Measurements from ENCODE around the gene EN2.

The EN2 gene

DNA sequence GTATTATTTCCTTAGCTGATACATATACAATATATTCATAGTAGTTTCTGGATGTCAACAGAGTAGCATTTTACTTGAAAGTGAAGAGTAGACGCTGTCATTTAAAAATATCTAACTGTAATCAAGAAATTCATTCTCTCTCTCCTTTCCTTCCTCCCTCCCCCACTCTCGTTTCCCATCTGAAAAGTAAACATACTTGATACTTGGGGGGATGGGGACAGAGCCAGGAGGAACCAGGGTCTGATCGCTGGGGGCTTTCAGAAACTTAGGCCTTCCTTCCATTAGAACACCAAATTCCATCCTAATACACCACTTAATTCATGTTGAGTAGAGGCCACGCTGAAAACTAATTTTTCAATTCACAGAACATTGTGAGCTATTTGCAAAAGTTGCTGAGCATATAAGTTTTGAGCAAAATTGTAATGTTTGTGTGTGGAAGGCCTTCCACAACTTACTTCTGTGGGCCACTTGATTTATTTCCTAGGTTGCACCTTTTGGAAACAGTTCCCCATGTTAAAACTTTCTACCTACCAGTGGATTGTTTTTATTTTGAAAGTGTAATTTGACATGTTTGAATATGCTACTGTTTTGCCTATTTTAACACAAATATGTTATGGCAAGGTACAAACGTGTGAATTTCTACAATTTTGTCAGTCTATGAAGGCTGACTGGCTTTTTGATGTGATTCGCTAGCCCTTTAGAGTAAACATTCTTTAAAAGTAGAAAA, 53.2 kb downstream of the EN2 start:
- H3K9me3 ChIP-seq (ENCODE audit: low read length): peaks cover 4% of the 10 kb centered on the region
- no peak overlapping the region for H3K27ac ChIP-seq (ENCODE audit: low read depth, low read length)
- H3K4me3 ChIP-seq (ENCODE audit: low read depth in 1 of 2, low read length in 2 of 2): no peak overlapping the region
- no peaks in the 10 kb centered on the region for H3K36me3 ChIP-seq (ENCODE audit: insufficient read depth, low read length)
- no peaks in the 10 kb centered on the region for H3K4me1 ChIP-seq (ENCODE audit: insufficient read depth, low read length)
- peaks cover 58 to 62% of the 10 kb centered on the region in 2 donors for H3K27me3 ChIP-seq (ENCODE audit: control insufficient read depth in 1 of 2, insufficient read depth in 2 of 2, low read length in 2 of 2)
- H3K9ac ChIP-seq (ENCODE audit: low read length): no peak overlapping the region

DNA sequence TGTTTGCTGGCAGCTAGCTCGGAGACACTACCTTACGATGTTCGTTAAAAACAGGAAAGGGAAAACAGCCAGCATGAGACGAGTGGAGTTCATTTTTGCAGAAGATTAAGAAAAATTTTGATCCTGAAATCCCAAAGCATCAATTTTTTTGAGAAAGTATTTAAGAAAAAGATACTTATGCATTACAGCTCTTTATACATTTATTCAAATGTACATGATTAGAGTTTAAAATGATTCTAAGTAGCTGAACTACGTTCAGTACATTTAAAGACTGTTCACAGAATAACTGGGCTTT, 53.7 kb downstream of the EN2 start:
- Histone ChIP-seq H3K36me3 (ENCODE audit: insufficient read depth, low read length) (no peaks in the 10 kb centered on the region), H3K9me3 (ENCODE audit: low read length) (peaks cover 4% of the 10 kb centered on the region), H3K4me1 (ENCODE audit: insufficient read depth, low read length) (no peaks in the 10 kb centered on the region), H3K4me3 (ENCODE audit: low read depth in 1 of 2, low read length in 2 of 2) (no peak overlapping the region), H3K9ac (ENCODE audit: low read length) (no peak overlapping the region), H3K27ac (ENCODE audit: low read depth, low read length) (no peak overlapping the region), H3K27me3 (ENCODE audit: control insufficient read depth in 1 of 2, insufficient read depth in 2 of 2, low read length in 2 of 2) (peaks cover 55 to 57% of the 10 kb centered on the region in 2 donors)

DNA sequence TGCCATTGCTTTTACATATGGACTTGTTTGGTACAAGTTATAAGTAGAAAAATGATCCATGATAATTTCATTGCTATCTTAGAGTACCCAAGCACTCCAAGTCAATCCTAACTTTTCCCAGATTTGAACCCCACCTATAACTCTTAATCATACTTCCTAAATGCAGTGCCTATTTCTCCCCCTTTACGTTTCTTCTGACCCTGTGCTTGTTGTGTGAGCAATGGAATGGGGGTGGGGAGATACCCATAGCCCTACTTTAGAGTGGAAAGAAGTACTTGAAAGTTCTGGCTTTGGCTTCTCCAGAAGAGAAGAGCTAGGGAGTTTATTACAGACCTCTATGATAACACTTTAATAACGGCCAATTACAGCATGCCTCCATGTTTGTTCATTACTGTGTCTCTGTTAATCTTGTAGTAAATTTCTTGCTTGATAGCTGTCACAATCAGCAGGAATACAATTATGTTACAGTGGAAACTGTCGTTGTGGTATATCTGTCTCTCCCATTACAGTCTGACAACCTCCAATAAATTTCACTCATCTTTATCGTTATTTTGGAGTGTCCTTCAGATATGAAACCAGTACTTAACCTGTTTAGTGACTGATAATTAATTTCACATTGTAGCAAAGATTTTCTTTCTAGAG, 54.4 kb downstream of the EN2 start:
- Histone ChIP-seq H3K9me3 (ENCODE audit: low read length) (peaks cover 4% of the 10 kb centered on the region), H3K27ac (ENCODE audit: low read depth, low read length) (no peak overlapping the region), H3K4me3 (ENCODE audit: low read depth in 1 of 2, low read length in 2 of 2) (no peak overlapping the region), H3K27me3 (ENCODE audit: control insufficient read depth in 1 of 2, insufficient read depth in 2 of 2, low read length in 2 of 2) (peaks cover 51% of the 10 kb centered on the region in 2 donors), H3K36me3 (ENCODE audit: insufficient read depth, low read length) (no peaks in the 10 kb centered on the region), H3K9ac (ENCODE audit: low read length) (no peak overlapping the region), H3K4me1 (ENCODE audit: insufficient read depth, low read length) (no peaks in the 10 kb centered on the region)

DNA sequence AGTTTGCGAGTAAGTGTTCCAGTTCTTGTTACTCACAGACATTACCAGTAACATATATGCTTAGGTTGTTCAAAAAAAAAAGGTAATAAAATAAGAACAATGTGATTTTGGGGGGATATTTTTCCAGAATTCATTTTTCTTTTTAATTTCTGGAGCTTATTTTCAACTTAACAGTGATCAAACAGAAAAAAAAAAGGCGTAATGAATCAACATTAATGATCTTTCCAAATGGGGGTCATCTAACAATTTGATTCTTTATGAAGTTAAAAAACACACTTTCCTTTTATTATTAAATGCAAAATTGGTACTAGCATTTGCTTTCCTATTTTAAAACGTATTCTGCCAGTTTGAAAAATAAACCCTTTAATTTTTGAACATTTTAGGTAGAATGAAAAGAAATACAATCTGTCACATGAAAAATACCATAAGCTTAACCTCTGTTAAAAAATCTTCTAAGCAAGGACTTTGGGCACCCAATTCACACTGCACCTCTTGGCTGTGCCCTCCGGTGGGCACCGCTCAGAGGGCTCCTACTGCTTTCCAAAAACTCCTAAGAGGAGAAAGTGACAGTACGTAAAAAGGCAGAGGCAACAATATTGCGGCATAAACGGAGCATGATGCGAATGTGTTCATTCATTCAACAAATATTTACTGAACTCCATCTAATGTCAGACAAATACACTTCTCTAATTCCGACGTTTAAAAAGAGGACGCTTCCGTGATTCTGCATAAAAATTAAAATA, 55.8 kb downstream of the EN2 start:
- Histone ChIP-seq H3K9me3 (ENCODE audit: low read length) (peaks cover 4% of the 10 kb centered on the region), H3K4me1 (ENCODE audit: insufficient read depth, low read length) (no peaks in the 10 kb centered on the region), H3K27me3 (ENCODE audit: control insufficient read depth in 1 of 2, insufficient read depth in 2 of 2, low read length in 2 of 2) (peaks cover 40 to 41% of the 10 kb centered on the region in 2 donors), H3K36me3 (ENCODE audit: insufficient read depth, low read length) (no peaks in the 10 kb centered on the region), H3K27ac (ENCODE audit: low read depth, low read length) (no peak overlapping the region), H3K9ac (ENCODE audit: low read length) (no peak overlapping the region), H3K4me3 (ENCODE audit: low read depth in 1 of 2, low read length in 2 of 2) (no peak overlapping the region)

DNA sequence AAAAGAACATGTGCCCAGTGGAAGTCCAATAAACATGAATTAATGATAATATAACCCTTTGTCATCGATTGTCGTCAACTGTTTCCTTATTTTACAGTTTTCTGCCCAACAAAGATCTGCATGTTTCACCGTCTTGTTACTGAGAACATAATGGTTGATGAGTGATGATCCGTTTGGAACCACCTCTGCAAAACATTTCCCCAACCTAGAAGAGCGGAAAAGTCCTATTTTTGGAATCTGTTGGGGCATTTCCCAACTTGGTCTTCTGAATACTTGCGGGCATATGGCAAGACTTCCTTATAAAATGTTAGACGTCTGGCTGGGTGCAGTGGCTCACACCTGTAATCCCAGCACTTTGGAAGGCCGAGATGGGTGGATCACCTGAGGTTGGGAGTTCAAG, 56.4 kb downstream of the EN2 start:
- H3K4me3 ChIP-seq (ENCODE audit: low read depth in 1 of 2, low read length in 2 of 2): no peak overlapping the region
- no peaks in the 10 kb centered on the region for H3K4me1 ChIP-seq (ENCODE audit: insufficient read depth, low read length)
- no peaks in the 10 kb centered on the region for H3K36me3 ChIP-seq (ENCODE audit: insufficient read depth, low read length)
- peaks cover 34 to 38% of the 10 kb centered on the region in 2 donors for H3K27me3 ChIP-seq (ENCODE audit: control insufficient read depth in 1 of 2, insufficient read depth in 2 of 2, low read length in 2 of 2)
- no peak overlapping the region for H3K27ac ChIP-seq (ENCODE audit: low read depth, low read length)
- H3K9ac ChIP-seq (ENCODE audit: low read length): no peak overlapping the region
- peaks cover 4% of the 10 kb centered on the region for H3K9me3 ChIP-seq (ENCODE audit: low read length)

All from muscle layer of colon (tissue), 2 donors.